ENCODE measurements around the gene AKR1B1. TPM values are rescaled to one million over a fixed set of nuclear protein-coding genes. Genes with fewer than 3 reads are reported as not detected.

AKR1B1 gene
- polyA plus RNA-seq, 1 of the 3 experiments (the other 2 are of a cell fraction): 216 TPM

DNA sequence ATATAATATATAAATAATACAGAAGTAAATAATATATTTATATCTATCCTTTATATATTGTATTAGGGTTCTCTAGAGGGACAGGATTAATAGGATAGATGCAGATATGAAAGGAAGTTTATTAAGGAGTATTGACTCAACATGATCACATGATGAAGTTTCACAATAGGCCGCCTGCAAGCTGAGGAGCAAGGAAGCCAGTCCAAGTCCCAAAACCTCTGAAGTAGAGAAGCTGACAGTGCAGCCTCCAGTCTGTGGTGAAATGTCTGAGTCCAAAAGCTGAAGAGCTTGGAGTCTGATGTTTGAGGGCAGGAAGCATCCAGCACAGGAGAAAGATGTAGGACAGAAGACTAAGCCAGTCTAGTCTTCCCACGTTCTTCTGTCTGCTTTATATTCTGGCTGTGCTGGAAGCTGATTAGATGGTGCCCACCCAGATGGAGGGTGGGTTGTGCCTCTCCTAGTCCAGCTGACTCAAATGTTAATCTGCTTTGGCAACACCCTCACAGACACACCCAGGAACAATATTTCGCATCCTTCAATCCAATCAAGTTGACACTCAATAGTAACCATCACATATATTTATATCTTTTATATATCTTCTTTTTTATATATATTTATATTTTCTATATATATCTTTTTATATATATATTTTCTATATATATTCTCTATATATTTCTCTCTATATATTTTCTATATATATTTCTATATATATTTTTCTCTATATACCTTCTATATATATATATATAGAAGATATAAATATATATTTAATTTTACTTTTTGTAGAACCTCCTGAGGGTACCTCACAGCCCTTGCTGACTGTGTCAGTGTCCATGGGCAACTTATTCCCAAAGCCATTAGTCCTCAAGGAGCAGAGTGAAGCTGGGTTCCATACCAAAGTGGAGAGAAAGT lies 43.8 kb upstream of the AKR1B1 start (continued):
- TF ChIP-seq MEF2A (IDR thresholded peaks at IDR 0.05; ENCODE audit: borderline replicate concordance, low read depth): no peak
- no peak for TF ChIP-seq RCOR1 (IDR thresholded peaks at IDR 0.05; ENCODE audit: low read length)
- TF ChIP-seq MXI1 (IDR thresholded peaks at IDR 0.05; ENCODE audit: low read depth, low read length): no peak
- TF ChIP-seq, protein P1, sequence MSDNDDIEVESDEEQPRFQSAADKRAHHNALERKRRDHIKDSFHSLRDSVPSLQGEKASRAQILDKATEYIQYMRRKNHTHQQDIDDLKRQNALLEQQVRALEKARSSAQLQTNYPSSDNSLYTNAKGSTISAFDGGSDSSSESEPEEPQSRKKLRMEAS (IDR thresholded peaks at IDR 0.05; ENCODE audit: low read depth): no peak
- no peak for TF ChIP-seq CHD2 (IDR thresholded peaks at IDR 0.05; ENCODE audit: low read length, partially characterized antibody)
- TF ChIP-seq, protein P2, sequence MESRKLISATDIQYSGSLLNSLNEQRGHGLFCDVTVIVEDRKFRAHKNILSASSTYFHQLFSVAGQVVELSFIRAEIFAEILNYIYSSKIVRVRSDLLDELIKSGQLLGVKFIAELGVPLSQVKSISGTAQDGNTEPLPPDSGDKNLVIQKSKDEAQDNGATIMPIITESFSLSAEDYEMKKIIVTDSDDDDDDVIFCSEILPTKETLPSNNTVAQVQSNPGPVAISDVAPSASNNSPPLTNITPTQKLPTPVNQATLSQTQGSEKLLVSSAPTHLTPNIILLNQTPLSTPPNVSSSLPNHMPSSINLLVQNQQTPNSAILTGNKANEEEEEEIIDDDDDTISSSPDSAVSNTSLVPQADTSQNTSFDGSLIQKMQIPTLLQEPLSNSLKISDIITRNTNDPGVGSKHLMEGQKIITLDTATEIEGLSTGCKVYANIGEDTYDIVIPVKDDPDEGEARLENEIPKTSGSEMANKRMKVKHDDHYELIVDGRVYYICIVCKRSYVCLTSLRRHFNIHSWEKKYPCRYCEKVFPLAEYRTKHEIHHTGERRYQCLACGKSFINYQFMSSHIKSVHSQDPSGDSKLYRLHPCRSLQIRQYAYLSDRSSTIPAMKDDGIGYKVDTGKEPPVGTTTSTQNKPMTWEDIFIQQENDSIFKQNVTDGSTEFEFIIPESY (IDR thresholded peaks at IDR 0.05; ENCODE audit: borderline replicate concordance, low read depth): no peak
- no peak for TF ChIP-seq YY1 (IDR thresholded peaks at IDR 0.05; ENCODE audit: low read depth)
- TF ChIP-seq RAD21 (IDR thresholded peaks at IDR 0.05; ENCODE audit: low read length): no peak
- TF ChIP-seq ELF1 (IDR thresholded peaks at IDR 0.05): no peak
- TF ChIP-seq GABPA (IDR thresholded peaks at IDR 0.05; ENCODE audit: low read depth): no peak
- TF ChIP-seq FOSL2 (IDR thresholded peaks at IDR 0.05; ENCODE audit: borderline replicate concordance, low read depth): no peak

DNA sequence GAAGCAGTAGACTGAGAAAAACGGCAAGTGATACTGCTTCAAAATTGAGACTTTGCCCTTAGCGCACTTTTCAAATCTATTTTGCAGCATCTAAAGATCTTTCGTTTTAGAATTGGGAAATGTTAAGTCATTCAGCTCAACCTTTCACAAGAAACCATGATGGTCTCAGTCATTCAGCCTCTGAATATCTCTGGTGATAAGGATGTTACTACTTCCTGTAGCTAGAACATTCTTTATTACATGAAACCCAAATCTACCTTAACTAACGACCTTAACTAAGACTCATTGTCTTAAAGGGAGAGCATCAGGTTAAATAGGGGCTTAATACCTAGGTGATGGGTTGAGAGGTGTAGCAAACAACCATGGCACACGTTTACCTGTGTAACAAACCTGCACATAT lies 42.1 kb upstream of the AKR1B1 start:
- CTCF ChIA-PET: interaction anchor here (1.3 to 1.7 kb wide), 4 partner anchors 13 to 68 kb away, joined by 3 to 8 read pairs (median 6); no protein-coding TSS in a partner anchor

More for the DNA sequence above, 42.1 kb upstream of the AKR1B1 start:
- H3K36me3 ChIP-seq (replicated peaks in 1 of 2; ENCODE audit: control insufficient read depth in 1 of 2, insufficient read depth in 2 of 2, low read length in 1 of 2): no peaks in the 10 kb centered on the region
- no peaks in the 10 kb centered on the region for H3K9me2 ChIP-seq
- TF ChIP-seq, protein P3, sequence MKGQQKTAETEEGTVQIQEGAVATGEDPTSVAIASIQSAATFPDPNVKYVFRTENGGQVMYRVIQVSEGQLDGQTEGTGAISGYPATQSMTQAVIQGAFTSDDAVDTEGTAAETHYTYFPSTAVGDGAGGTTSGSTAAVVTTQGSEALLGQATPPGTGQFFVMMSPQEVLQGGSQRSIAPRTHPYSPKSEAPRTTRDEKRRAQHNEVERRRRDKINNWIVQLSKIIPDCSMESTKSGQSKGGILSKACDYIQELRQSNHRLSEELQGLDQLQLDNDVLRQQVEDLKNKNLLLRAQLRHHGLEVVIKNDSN (IDR thresholded peaks at IDR 0.05; ENCODE audit: borderline replicate concordance, low read depth): no peak
- no peak for TF ChIP-seq RAD21 (IDR thresholded peaks at IDR 0.05; ENCODE audit: low read length)
- TF ChIP-seq SIN3A (IDR thresholded peaks at IDR 0.05; ENCODE audit: borderline replicate concordance, low read depth, low read length): no peak
- TF ChIP-seq, protein P4, sequence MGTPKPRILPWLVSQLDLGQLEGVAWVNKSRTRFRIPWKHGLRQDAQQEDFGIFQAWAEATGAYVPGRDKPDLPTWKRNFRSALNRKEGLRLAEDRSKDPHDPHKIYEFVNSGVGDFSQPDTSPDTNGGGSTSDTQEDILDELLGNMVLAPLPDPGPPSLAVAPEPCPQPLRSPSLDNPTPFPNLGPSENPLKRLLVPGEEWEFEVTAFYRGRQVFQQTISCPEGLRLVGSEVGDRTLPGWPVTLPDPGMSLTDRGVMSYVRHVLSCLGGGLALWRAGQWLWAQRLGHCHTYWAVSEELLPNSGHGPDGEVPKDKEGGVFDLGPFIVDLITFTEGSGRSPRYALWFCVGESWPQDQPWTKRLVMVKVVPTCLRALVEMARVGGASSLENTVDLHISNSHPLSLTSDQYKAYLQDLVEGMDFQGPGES (IDR thresholded peaks at IDR 0.05; ENCODE audit: low read depth, low read length): no peak
- no peak for TF ChIP-seq POLR2AphosphoS5 (IDR thresholded peaks at IDR 0.05; ENCODE audit: low read depth, low read length)
- TF ChIP-seq GABPA (IDR thresholded peaks at IDR 0.05; ENCODE audit: low read depth): no peak
- no peak for TF ChIP-seq RCOR1 (IDR thresholded peaks at IDR 0.05; ENCODE audit: low read length)
- no peak for TF ChIP-seq GATA2 (CRISPR knock-in tag; IDR thresholded peaks at IDR 0.05)
- TF ChIP-seq, protein P5, sequence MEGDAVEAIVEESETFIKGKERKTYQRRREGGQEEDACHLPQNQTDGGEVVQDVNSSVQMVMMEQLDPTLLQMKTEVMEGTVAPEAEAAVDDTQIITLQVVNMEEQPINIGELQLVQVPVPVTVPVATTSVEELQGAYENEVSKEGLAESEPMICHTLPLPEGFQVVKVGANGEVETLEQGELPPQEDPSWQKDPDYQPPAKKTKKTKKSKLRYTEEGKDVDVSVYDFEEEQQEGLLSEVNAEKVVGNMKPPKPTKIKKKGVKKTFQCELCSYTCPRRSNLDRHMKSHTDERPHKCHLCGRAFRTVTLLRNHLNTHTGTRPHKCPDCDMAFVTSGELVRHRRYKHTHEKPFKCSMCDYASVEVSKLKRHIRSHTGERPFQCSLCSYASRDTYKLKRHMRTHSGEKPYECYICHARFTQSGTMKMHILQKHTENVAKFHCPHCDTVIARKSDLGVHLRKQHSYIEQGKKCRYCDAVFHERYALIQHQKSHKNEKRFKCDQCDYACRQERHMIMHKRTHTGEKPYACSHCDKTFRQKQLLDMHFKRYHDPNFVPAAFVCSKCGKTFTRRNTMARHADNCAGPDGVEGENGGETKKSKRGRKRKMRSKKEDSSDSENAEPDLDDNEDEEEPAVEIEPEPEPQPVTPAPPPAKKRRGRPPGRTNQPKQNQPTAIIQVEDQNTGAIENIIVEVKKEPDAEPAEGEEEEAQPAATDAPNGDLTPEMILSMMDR (IDR thresholded peaks at IDR 0.05): no peak
- no peak for TF ChIP-seq RFX5 (IDR thresholded peaks at IDR 0.05; ENCODE audit: low read length)
- no peak for TF ChIP-seq MXI1 (IDR thresholded peaks at IDR 0.05; ENCODE audit: low read depth, low read length)
- TF ChIP-seq ELF1 (IDR thresholded peaks at IDR 0.05): no peak
- no peak for TF ChIP-seq TCF12 (IDR thresholded peaks at IDR 0.05)
- TF ChIP-seq TEAD4 (IDR thresholded peaks at IDR 0.05; ENCODE audit: borderline replicate concordance, insufficient read depth): no peak
- no peaks in the 10 kb centered on the region for H3K4me1 ChIP-seq (ENCODE audit: control insufficient read depth in 1 of 2, insufficient read depth in 2 of 2, low read depth in 1 of 2, low read length in 1 of 2)
- no peak for DNase-seq
- no peak overlapping the region for H3K27ac ChIP-seq (ENCODE audit: low read depth in 2 of 2, low read length in 1 of 2)
- no peak overlapping the region for H3K4me2 ChIP-seq
- WGBS (ENCODE audit: low lambda C conversion rate): 29% methylated on average over 5 of the region's 5 CpGs
- no peaks in the 10 kb centered on the region for H3K79me2 ChIP-seq (ENCODE audit: insufficient read depth)
- H3K9ac ChIP-seq: no peak overlapping the region
- H3F3A ChIP-seq (replicated peaks; ENCODE audit: insufficient read depth): no peaks in the 10 kb centered on the region
- H3K9me3 ChIP-seq: no peaks in the 10 kb centered on the region
- H3K27me3 ChIP-seq (ENCODE audit: insufficient read depth): peaks cover 5% of the 10 kb centered on the region; the same call in 1 of the 2 replicates
- H3K4me3 ChIP-seq (ENCODE audit: low read depth in 2 of 2, low read length in 1 of 2): no peak overlapping the region
- no peaks in the 10 kb centered on the region for H4K20me1 ChIP-seq (ENCODE audit: insufficient read depth)
- POLR2A ChIA-PET: no interaction called here
- no peak overlapping the region for H2AFZ ChIP-seq (ENCODE audit: low read depth)

Measured in SK-N-SH (cell line).